GM21515 (cell line): ENCODE data around the gene SDK1.

Experiments
- ATAC-seq: cut with Tn5 transposase; IDR thresholded peaks from one replicate; pipeline ENCODE4 v1.9.1; 2021; ENCODE audit not compliant: unreplicated experiment

SDK1 gene

GRCh38 chr7:3517344-3517743, 216.3 kb downstream of the SDK1 start:
- no peak for ATAC-seq

DNA sequence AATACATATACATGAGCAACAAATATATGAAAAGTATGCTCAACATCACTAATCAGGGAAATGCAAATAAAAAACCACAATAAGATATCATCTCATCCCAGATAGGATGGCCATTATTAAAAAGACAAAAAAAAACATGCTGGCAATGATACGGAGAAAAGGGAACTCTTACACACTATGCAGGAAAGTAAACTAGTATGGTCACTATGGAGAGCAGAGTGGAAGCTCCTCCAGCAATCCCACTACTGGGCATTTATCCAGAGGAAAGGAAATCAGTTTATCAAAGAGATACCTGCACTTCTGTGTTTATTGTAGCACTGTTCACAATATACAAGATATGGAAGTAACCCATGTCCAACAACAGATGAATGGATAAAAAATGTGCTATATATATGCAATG, 217.5 kb downstream of the SDK1 start:
- no peak for ATAC-seq

DNA sequence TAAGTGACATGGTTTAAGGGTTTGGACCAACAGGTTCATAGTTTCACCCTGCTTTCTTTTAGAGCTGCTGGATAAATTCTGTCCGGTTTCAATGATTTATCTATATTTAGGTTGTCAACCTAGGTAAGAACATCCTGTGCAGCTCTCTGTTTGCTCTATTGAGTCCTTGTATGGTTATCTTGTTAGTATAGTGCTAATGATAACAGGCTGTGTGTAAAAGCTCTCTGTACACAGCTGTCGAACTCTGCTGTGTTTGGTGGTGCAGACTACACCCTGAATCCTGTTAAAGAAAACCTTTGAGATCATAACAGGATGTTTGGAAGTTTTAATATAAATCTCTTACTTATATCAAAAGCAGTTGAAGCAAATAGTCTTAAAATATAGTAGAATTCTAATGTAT, 219.2 kb downstream of the SDK1 start:
- ATAC-seq, result no peak

- ATAC-seq, result no peak
These were observed 226.6 kb downstream of the SDK1 start for GRCh38 chr7:3527496-3528124.

- ATAC-seq, result no peak
These were observed 232.0 kb downstream of the SDK1 start for GRCh38 chr7:3533040-3533439.

GRCh38 chr7:3537210-3537875, 236.3 kb downstream of the SDK1 start:
- ATAC-seq, result no peak

- ATAC-seq, result no peak
These were observed 237.0 kb downstream of the SDK1 start for GRCh38 chr7:3538041-3538440.

GRCh38 chr7:3540456-3541220, 239.6 kb downstream of the SDK1 start:
- no peak for ATAC-seq

DNA sequence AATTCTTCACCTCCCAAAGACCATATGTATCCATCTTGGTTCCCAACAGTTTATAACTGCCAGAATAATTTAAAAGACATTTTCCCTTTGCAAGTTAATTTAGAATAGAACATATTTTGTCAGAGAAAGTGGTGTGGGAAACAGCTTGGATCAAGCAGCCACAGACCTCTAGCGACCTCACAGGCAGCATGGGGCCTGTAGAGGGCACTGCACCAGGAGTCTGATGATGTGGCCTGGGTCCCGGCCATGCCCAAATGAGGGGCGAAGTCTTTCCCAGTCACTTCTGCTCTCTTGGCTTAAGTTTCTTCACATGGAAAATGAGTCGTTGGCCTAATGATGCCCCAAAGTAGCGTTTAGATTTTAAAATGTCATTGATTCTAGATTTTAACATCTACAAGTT, 243.2 kb downstream of the SDK1 start:
- ATAC-seq, result no peak

GRCh38 chr7:3548815-3549214, 247.8 kb downstream of the SDK1 start:
- no peak for ATAC-seq

DNA sequence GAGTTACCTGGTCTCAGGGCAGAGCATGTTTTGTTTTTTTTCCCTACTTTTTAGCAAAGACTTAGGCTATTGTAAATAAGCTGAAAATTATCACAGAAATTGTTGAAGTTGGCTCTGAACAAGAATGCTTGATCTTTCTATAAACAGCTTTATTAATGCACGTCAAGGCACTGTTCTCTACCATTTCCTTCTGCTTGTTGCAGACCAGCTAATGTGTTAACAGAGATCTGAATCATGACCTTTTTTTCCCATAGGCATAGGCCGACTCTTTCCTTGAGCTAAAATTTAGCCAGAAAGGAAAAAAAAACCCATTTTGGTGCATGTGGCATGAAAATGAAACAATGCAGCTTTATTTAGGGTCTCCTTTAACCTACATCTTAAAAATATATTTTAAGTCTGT, 248.5 kb downstream of the SDK1 start:
- ATAC-seq, result no peak

DNA sequence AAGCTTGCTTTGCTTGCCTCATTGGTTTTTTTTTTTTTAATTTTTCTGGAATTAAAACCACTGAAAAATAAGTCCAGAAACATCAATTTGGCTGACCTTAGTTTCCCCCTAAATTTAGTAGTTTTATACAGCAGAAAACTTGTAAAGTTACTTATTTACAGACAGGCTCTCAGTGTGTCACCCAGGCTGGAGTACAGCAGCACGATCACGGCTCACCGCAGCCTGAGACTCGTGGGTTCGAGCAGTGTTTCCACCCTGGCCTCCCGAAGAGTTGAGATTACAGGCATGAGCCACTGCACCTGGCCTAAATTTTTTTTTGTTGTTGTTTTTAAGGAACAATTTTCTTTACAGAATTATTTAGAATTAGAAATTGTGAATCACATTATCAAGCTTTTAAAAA, 250.5 kb downstream of the SDK1 start:
- no peak for ATAC-seq

GRCh38 chr7:3552499-3552898, 251.4 kb downstream of the SDK1 start:
- no peak for ATAC-seq

- no peak for ATAC-seq
These were observed 257.3 kb downstream of the SDK1 start for GRCh38 chr7:3558400-3558799.

GRCh38 chr7:3559278-3559677, 258.2 kb downstream of the SDK1 start:
- ATAC-seq, result no peak

DNA sequence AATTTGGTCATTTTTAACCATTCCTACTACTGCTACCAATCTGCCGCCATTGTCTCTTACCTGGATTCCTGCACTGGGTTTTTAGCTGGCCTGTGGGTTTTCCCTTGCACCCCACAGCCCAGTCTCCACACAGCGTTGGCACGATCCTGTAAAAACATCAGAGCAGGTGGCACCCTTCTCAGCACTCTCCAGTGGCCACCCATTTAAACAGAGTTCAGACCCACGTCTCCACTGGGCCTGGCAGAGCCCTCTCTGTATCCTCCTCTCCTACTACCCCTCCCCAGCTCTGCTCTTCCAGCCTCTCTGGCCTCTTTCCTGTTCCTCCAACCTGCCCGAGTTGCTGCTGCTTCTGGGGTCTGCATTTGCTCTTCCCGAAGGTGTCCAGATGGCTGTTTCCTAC, 259.4 kb downstream of the SDK1 start:
- ATAC-seq, result no peak

- ATAC-seq, result no peak
These were observed 260.9 kb downstream of the SDK1 start for GRCh38 chr7:3561932-3562331.

GRCh38 chr7:3564231-3564630, 263.2 kb downstream of the SDK1 start:
- ATAC-seq, result no peak

DNA sequence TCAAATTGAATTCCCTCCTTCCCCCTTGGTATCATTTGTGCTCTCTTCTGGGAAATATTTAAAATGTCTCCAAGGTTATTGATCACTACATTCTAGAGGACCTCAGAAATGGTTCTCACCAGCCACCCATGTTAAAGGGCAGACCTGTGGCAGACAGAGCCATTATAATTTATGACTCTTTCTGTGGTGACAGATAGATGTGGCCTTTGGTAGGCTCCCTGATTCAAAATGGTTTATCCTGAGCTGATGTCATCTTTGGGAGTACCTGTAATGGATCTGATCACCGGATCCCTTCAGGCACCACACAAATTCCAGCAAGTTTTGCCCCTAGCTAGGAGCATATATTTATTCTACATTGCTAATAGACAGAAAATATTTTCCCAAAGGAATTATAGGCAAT, 267.5 kb downstream of the SDK1 start:
- ATAC-seq, result no peak

- ATAC-seq, result no peak
These were observed 268.6 kb downstream of the SDK1 start for GRCh38 chr7:3569643-3570042.

DNA sequence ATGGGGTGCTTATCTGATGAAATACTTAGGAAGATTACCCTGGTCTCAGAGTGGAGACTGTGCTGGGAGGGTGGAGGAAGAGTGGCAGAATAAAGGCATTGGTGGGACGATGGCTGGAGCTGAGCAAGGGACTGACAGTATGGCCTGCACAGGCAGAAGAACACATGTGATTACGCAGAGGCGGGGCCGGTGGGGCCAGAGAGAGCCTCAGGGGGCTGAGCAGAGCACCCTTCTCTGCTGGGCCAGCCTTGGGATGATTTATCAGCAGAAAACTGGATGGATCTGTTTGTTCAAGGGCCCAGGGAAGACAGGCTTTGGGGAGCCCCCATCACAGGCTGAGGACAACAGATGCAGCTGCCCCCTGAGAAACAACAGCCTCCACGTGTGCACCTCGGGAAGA, 272.1 kb downstream of the SDK1 start:
- no peak for ATAC-seq

- no peak for ATAC-seq
These were observed 273.3 kb downstream of the SDK1 start for GRCh38 chr7:3574386-3574785.
